GM21576 (cell line): ENCODE results near the gene TMEM30B.
"Not testable (repeated sequence)": the region's sequence is repeated elsewhere in the genome, so short reads cannot be mapped to it uniquely, and the experiment has no call there.

Source experiments
- ATAC-seq: cut with Tn5 transposase; IDR thresholded peaks from one replicate; pipeline ENCODE4 v1.9.1; 2021; ENCODE audit warnings: mild to moderate bottlenecking, moderate library complexity; ENCODE audit not compliant: unreplicated experiment

The TMEM30B gene

GRCh38 chr14:61266891-61267740 lies 14.0 kb downstream of the TMEM30B start:
- no peak for ATAC-seq

GRCh38 chr14:61266436-61266835 lies 14.7 kb downstream of the TMEM30B start:
- ATAC-seq: no peak

- no peak for ATAC-seq
Observed at GRCh38 chr14:61264651-61265050, 16.5 kb downstream of the TMEM30B start.

GRCh38 chr14:61264010-61264571 lies 17.0 kb downstream of the TMEM30B start:
- no peak for ATAC-seq

GRCh38 chr14:61262082-61262481 lies 19.1 kb downstream of the TMEM30B start:
- no peak for ATAC-seq

- no peak for ATAC-seq
Observed at GRCh38 chr14:61260939-61261776, 20.0 kb downstream of the TMEM30B start.

GRCh38 chr14:61258985-61259384 lies 22.2 kb downstream of the TMEM30B start:
- no peak for ATAC-seq

GRCh38 chr14:61257469-61258057 lies 23.6 kb downstream of the TMEM30B start:
- ATAC-seq: no peak

GRCh38 chr14:61256826-61257468 lies 24.2 kb downstream of the TMEM30B start:
- ATAC-seq: no peak

- no peak for ATAC-seq
Observed at GRCh38 chr14:61255968-61256367, 25.2 kb downstream of the TMEM30B start.

GRCh38 chr14:61254808-61255526 lies 26.2 kb downstream of the TMEM30B start:
- ATAC-seq: no peak

- ATAC-seq: no peak
Observed at GRCh38 chr14:61253064-61253738, 27.9 kb downstream of the TMEM30B start.

- peak; percentile 82 for ATAC-seq
Observed at GRCh38 chr14:61252369-61253063, 28.6 kb downstream of the TMEM30B start.

GRCh38 chr14:61250063-61250462 lies 31.1 kb downstream of the TMEM30B start:
- ATAC-seq: no peak

- no peak for ATAC-seq
Observed at GRCh38 chr14:61247935-61248334, 33.2 kb downstream of the TMEM30B start.

- no peak for ATAC-seq
Observed at GRCh38 chr14:61246721-61247120, 34.4 kb downstream of the TMEM30B start.

- ATAC-seq: no peak
Observed at GRCh38 chr14:61244009-61244408, 37.1 kb downstream of the TMEM30B start.

GRCh38 chr14:61240206-61240605 lies 40.9 kb downstream of the TMEM30B start:
- ATAC-seq: no peak

- ATAC-seq: not testable (repeated sequence)
Observed at GRCh38 chr14:61239285-61239684, 41.9 kb downstream of the TMEM30B start.
